OCI-LY7 (cell line): Measurements from ENCODE around the gene SETD6. TPM values are rescaled to one million over a fixed set of nuclear protein-coding genes. Genes with fewer than 3 reads are reported as not detected.

Source experiments
- BruUV-seq: library from RNA; stranded (reverse); fragments of 400-500 nt; replicated peaks from 2 replicates; lab custom pipeline; 2021; lab: Mats Ljungman, UMichigan
- CTCF ChIA-PET: fragments of 300-600 bp; sonication (Branson Sonifier 250); formaldehyde crosslinking; loops from one replicate; lab custom pipeline; 2022; ENCODE audit warnings: antibody characterized with exemption; ENCODE audit not compliant: unreplicated experiment; lab: Charles Lee
- POLR2A ChIA-PET: fragments of 300-600 bp; sonication (Branson Sonifier 250); formaldehyde crosslinking; loops from one replicate; lab custom pipeline; 2022; ENCODE audit warnings: antibody characterized with exemption; lab: Charles Lee
- DNase-seq: peaks from one replicate; pipeline ENCODE4 v3.0.0-alpha.2; 2015; ENCODE audit warnings: low spot score
- H2AFZ ChIP-seq: fragments of 200-600 bp; sonication (generic), shearing (Covaris generic); 2 replicates; pipeline ENCODE4 v1.6.1; 2014; ENCODE audit warnings: mild to moderate bottlenecking, antibody characterized with exemption, low read length, moderate library complexity
- H3K27ac ChIP-seq: fragments of 200-600 bp; sonication (generic); 2 replicates; pipeline ENCODE4 v1.5.1; 2014; ENCODE audit warnings: mixed run types, low read depth, mild to moderate bottlenecking, moderate library complexity, low read length, inconsistent platforms; ENCODE audit not compliant: poor library complexity, severe bottlenecking
- H3K36me3 ChIP-seq: fragments of 200-600 bp; sonication (generic); 2 replicates; pipeline ENCODE4 v1.6.1; 2014; ENCODE audit warnings: mild to moderate bottlenecking, antibody characterized with exemption, low read length, moderate library complexity, mixed read lengths; ENCODE audit not compliant: insufficient read depth
- H3K4me1 ChIP-seq: fragments of 200-600 bp; sonication (generic); 2 replicates; pipeline ENCODE4 v1.5.1; 2014; ENCODE audit warnings: mild to moderate bottlenecking, low read length; ENCODE audit not compliant: insufficient read depth, poor library complexity, severe bottlenecking
- H3K4me2 ChIP-seq: fragments of 200-600 bp; sonication (generic); 2 replicates; pipeline ENCODE4 v1.6.1; 2014; ENCODE audit warnings: mild to moderate bottlenecking, low read length
- H3K4me3 ChIP-seq: fragments of 200-600 bp; sonication (generic); 2 replicates; pipeline ENCODE4 v1.5.1; 2014; ENCODE audit warnings: mild to moderate bottlenecking, low read depth, low read length; ENCODE audit not compliant: poor library complexity, severe bottlenecking
- H3K79me2 ChIP-seq: fragments of 200-600 bp; sonication (generic); 2 replicates; pipeline ENCODE4 v1.6.1; 2016; ENCODE audit warnings: low read depth, mild to moderate bottlenecking, low read length, moderate library complexity, mixed read lengths; ENCODE audit not compliant: insufficient read depth
- H3K9me2 ChIP-seq: fragments of 200-600 bp; sonication (generic); 2 replicates; pipeline ENCODE4 v1.6.1; 2016; ENCODE audit warnings: mild to moderate bottlenecking, low read length, mixed read lengths; ENCODE audit not compliant: insufficient read depth
- H3K9me3 ChIP-seq: fragments of 200-600 bp; sonication (generic); 2 replicates; pipeline ENCODE4 v1.6.1; 2014; ENCODE audit warnings: mild to moderate bottlenecking, mixed run types, low read length, mixed read lengths
- H4K20me1 ChIP-seq: fragments of 200-600 bp; sonication (generic); 2 replicates; pipeline ENCODE4 v1.6.1; 2014; ENCODE audit warnings: mild to moderate bottlenecking, antibody characterized with exemption, low read length, moderate library complexity, mixed read lengths; ENCODE audit not compliant: insufficient read depth
- CTCF ChIP-seq: fragments of 200-600 bp; sonication (generic); conservative IDR thresholded peaks from 2 replicates; pipeline ENCODE4 v1.5.1; 2014; ENCODE audit warnings: mild to moderate bottlenecking, antibody characterized with exemption, low read length, moderate library complexity, mixed read lengths
- EZH2phosphoT487 ChIP-seq: fragments of 200-600 bp; sonication (generic); IDR thresholded peaks from 2 replicates; pipeline ENCODE4 v1.6.1; 2018; ENCODE audit warnings: low read depth, borderline replicate concordance, mild to moderate bottlenecking, mixed run types, antibody characterized with exemption, low read length, moderate library complexity, mixed read lengths
- intact Hi-C: fragments of 100-400 bp; cut with micrococcal nuclease; formaldehyde crosslinking; loops from one replicate; pipeline ENCODE4 v1.10.0; 2022; ENCODE audit not compliant: unreplicated experiment
- total RNA-seq, 2 experiments: library from RNA; depleted of rRNA in 1 of 2; stranded (reverse); fragments of >200 nt in 1 of 2; shearing (Covaris generic) in 1 of 2; gene quantifications; 2 replicates each; pipeline ENCODE4 v1.2.3, GENCODE V29; 2014 to 2022

The SETD6 gene
- total RNA-seq, 2 experiments from 2014 or later: 19.6 to 33.1 TPM

- Histone ChIP-seq H3K36me3 (no peaks in the 10 kb centered on the region), H3K4me2 (peak overlapping the region; percentile 78), H4K20me1 (no peaks in the 10 kb centered on the region), H3K4me3 (peak overlapping the region; percentile 65), H3K79me2 (no peaks in the 10 kb centered on the region), H3K9me3 (no peaks in the 10 kb centered on the region), H2AFZ (peak overlapping the region; percentile 62), H3K27ac (no peak overlapping the region), H3K9me2 (no peaks in the 10 kb centered on the region), H3K4me1 (peaks cover 27% of the 10 kb centered on the region)
- CTCF ChIA-PET: interaction anchor here (1.1 kb wide), 1 partner anchor 166 kb away, joined by 3 read pairs; no protein-coding TSS in a partner anchor
- no TSS peak for BruUV-seq
- TF ChIP-seq CTCF (no peak), EZH2phosphoT487 (no peak)
- DNase-seq: no peak
- intact Hi-C loops: no loop called here
- POLR2A ChIA-PET: no interaction called here
Measured at GRCh38 chr16:58500430-58501241, 14.7 kb upstream of the SETD6 start.

- CTCF ChIA-PET: interaction anchor here (0.6 kb wide), 1 partner anchor 10 kb away, joined by 3 read pairs; no protein-coding TSS in a partner anchor
- no peaks in the 10 kb centered on the region for H3K36me3 ChIP-seq
- BruUV-seq: no TSS peak
- peak; percentile 62 for DNase-seq
- TF ChIP-seq EZH2phosphoT487 (no peak), CTCF (no peak)
- H3K27ac ChIP-seq: no peak overlapping the region
- no peaks in the 10 kb centered on the region for H3K9me2 ChIP-seq
- H4K20me1 ChIP-seq: no peaks in the 10 kb centered on the region
- H3K4me1 ChIP-seq: peaks cover 27% of the 10 kb centered on the region
- intact Hi-C loops: no loop called here
- peak overlapping the region; percentile 78 for H3K4me2 ChIP-seq
- no peaks in the 10 kb centered on the region for H3K79me2 ChIP-seq
- H3K4me3 ChIP-seq: peak overlapping the region; percentile 65
- POLR2A ChIA-PET: interaction anchor here (0.6 kb wide), 1 partner anchor 118 kb away, joined by 3 read pairs; no protein-coding TSS in a partner anchor
- H3K9me3 ChIP-seq: no peaks in the 10 kb centered on the region
- H2AFZ ChIP-seq: peak overlapping the region; percentile 62
Measured at GRCh38 chr16:58501242-58502131, 13.8 kb upstream of the SETD6 start.
